Right lobe of liver (tissue), 4 donors: ENCODE measurements around the gene GSS.

Experiments
- CTCF ChIP-seq, 4 donors: fragments of 200-600 bp in 3 of 4; fragments of 450-650 bp in 1 of 4; IDR thresholded peaks; one replicate each; pipeline versions ENCODE4 v1.5.1 to v1.8.0; 2016 to 2022; ENCODE audit warnings: antibody characterized with exemption in 4 of 4, mild to moderate bottlenecking in 2 of 4
- POLR2A ChIP-seq: fragments of 450-650 bp; IDR thresholded peaks from one replicate; pipeline ENCODE4 v1.6.1; 2017; ENCODE audit warnings: antibody characterized with exemption, mild to moderate bottlenecking
- donor health status: DM: no; HTN: no; CAD: no.
- donor health status: DM: no; HTN: no; CAD: no.
- donor health status: DM: no; HTN: yes; CAD: no.

- no peak for TF ChIP-seq POLR2A
- TF ChIP-seq CTCF (IDR thresholded peaks at IDR 0.05) = no peak
Observed at GRCh38 chr20:34989118-34989517, 33.5 kb upstream of the GSS start.
